Measurements from ENCODE around the gene TOX3. TPM values are rescaled to one million over a fixed set of nuclear protein-coding genes. Genes with fewer than 3 reads are reported as not detected.

The TOX3 gene
- polyA plus RNA-seq, 1 donor from 2014 or later = 2.3 TPM

DNA sequence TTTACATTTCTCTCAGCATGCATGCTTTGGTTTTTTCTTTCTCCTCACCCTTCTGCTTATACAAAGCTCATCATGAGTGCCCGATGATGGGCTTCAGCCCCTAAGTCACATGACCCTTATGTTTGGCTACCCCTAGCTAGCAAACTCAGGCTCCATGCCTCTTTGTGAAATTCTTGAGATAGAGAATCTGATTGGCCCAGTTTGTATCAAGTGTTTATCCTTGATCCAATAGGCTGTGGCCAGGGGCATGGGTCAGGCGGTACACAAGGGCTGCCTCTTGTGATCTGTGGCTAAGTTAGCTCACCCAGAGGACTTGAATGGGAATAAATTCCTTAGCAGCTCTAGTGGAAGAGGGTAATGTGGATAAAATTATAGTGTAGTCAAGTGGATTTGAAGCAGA lies 11.5 kb upstream of the TOX3 start:
- H3K79me2 ChIP-seq (replicated peaks; ENCODE audit: insufficient read depth, low read length) = no peaks in the 10 kb centered on the region
- TF ChIP-seq SMC3 (conservative IDR thresholded peaks at IDR 0.05; ENCODE audit: poor library complexity) = no peak
- no peak for TF ChIP-seq CTCF (IDR thresholded peaks at IDR 0.05; ENCODE audit: poor library complexity, severe bottlenecking)
- no peak for TF ChIP-seq TAF1 (IDR thresholded peaks at IDR 0.05; ENCODE audit: low read depth)
- no peak for TF ChIP-seq POLR2AphosphoS5 (IDR thresholded peaks at IDR 0.05)
- TF ChIP-seq, protein P1, sequence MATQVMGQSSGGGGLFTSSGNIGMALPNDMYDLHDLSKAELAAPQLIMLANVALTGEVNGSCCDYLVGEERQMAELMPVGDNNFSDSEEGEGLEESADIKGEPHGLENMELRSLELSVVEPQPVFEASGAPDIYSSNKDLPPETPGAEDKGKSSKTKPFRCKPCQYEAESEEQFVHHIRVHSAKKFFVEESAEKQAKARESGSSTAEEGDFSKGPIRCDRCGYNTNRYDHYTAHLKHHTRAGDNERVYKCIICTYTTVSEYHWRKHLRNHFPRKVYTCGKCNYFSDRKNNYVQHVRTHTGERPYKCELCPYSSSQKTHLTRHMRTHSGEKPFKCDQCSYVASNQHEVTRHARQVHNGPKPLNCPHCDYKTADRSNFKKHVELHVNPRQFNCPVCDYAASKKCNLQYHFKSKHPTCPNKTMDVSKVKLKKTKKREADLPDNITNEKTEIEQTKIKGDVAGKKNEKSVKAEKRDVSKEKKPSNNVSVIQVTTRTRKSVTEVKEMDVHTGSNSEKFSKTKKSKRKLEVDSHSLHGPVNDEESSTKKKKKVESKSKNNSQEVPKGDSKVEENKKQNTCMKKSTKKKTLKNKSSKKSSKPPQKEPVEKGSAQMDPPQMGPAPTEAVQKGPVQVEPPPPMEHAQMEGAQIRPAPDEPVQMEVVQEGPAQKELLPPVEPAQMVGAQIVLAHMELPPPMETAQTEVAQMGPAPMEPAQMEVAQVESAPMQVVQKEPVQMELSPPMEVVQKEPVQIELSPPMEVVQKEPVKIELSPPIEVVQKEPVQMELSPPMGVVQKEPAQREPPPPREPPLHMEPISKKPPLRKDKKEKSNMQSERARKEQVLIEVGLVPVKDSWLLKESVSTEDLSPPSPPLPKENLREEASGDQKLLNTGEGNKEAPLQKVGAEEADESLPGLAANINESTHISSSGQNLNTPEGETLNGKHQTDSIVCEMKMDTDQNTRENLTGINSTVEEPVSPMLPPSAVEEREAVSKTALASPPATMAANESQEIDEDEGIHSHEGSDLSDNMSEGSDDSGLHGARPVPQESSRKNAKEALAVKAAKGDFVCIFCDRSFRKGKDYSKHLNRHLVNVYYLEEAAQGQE (IDR thresholded peaks at IDR 0.05; ENCODE audit: borderline replicate concordance) = no peak
- no peak for TF ChIP-seq EP300 (conservative IDR thresholded peaks at IDR 0.05; ENCODE audit: poor library complexity, severe bottlenecking)
- TF ChIP-seq EZH2 (IDR thresholded peaks at IDR 0.05; ENCODE audit: borderline replicate concordance, insufficient read depth, low read length, poor library complexity, severe bottlenecking) = no peak
- no peak for TF ChIP-seq MXI1 (conservative IDR thresholded peaks at IDR 0.05; ENCODE audit: poor library complexity, severe bottlenecking)
- TF ChIP-seq RAD21 (conservative IDR thresholded peaks at IDR 0.05) = no peak
- no peak overlapping the region for H3K9ac ChIP-seq (ENCODE audit: low read length)
- no peaks in the 10 kb centered on the region for H4K20me1 ChIP-seq (ENCODE audit: insufficient read depth)
- no peak overlapping the region for H3K27ac ChIP-seq (ENCODE audit: low read length)
- no peaks in the 10 kb centered on the region for H3F3A ChIP-seq (ENCODE audit: insufficient read depth, low read length, poor library complexity, severe bottlenecking)
- H3K36me3 ChIP-seq (ENCODE audit: insufficient read depth, low read length) = no peaks in the 10 kb centered on the region
- no peak overlapping the region for H3K4me3 ChIP-seq (ENCODE audit: low read length)
- H3K4me2 ChIP-seq (ENCODE audit: low read length) = no peak overlapping the region
- no peak overlapping the region for H2AFZ ChIP-seq (ENCODE audit: low read depth, low read length)
- H3K27me3 ChIP-seq (ENCODE audit: insufficient read depth, low read depth, low read length) = no peaks in the 10 kb centered on the region
- no peaks in the 10 kb centered on the region for H3K9me3 ChIP-seq (ENCODE audit: low read length)
- no peaks in the 10 kb centered on the region for H3K9me2 ChIP-seq (ENCODE audit: insufficient read depth, low read length)

- no peak overlapping the region for H3K4me2 ChIP-seq (ENCODE audit: low read length)
- TF ChIP-seq EZH2 (IDR thresholded peaks at IDR 0.05; ENCODE audit: borderline replicate concordance, insufficient read depth, low read length, poor library complexity, severe bottlenecking) (no peak), MXI1 (conservative IDR thresholded peaks at IDR 0.05; ENCODE audit: poor library complexity, severe bottlenecking) (no peak), CTCF (IDR thresholded peaks at IDR 0.05; ENCODE audit: poor library complexity, severe bottlenecking) (no peak), POLR2AphosphoS5 (IDR thresholded peaks at IDR 0.05) (no peak), RAD21 (conservative IDR thresholded peaks at IDR 0.05) (no peak), EP300 (conservative IDR thresholded peaks at IDR 0.05; ENCODE audit: poor library complexity, severe bottlenecking) (no peak), TAF1 (IDR thresholded peaks at IDR 0.05; ENCODE audit: low read depth) (no peak), SMC3 (conservative IDR thresholded peaks at IDR 0.05; ENCODE audit: poor library complexity) (no peak)
- TF ChIP-seq, protein P1 (IDR thresholded peaks at IDR 0.05; ENCODE audit: borderline replicate concordance) = no peak
- H3K27me3 ChIP-seq (ENCODE audit: insufficient read depth, low read depth, low read length) = no peaks in the 10 kb centered on the region
- H3K27ac ChIP-seq (ENCODE audit: low read length) = no peak overlapping the region
- H3F3A ChIP-seq (ENCODE audit: insufficient read depth, low read length, poor library complexity, severe bottlenecking) = no peaks in the 10 kb centered on the region
- no peak overlapping the region for H2AFZ ChIP-seq (ENCODE audit: low read depth, low read length)
- no peaks in the 10 kb centered on the region for H3K36me3 ChIP-seq (ENCODE audit: insufficient read depth, low read length)
- no peaks in the 10 kb centered on the region for H4K20me1 ChIP-seq (ENCODE audit: insufficient read depth)
- no peaks in the 10 kb centered on the region for H3K9me2 ChIP-seq (ENCODE audit: insufficient read depth, low read length)
- H3K79me2 ChIP-seq (replicated peaks; ENCODE audit: insufficient read depth, low read length) = no peaks in the 10 kb centered on the region
- H3K9ac ChIP-seq (ENCODE audit: low read length) = no peak overlapping the region
- no peak overlapping the region for H3K4me3 ChIP-seq (ENCODE audit: low read length)
- H3K9me3 ChIP-seq (ENCODE audit: low read length) = no peaks in the 10 kb centered on the region
Observed at GRCh38 chr16:52557236-52557635, 10.3 kb upstream of the TOX3 start.
